Kidney (tissue), 14 donors: ENCODE results near the gene PSMD4. TPM values are rescaled to one million over a fixed set of nuclear protein-coding genes. Genes with fewer than 3 reads are reported as not detected.
A peak's percentile ranks its signal among the peaks of the same experiment; 100 is the strongest.

Experiments used
- DNase-seq, 5 donors: peaks; one replicate each; pipeline ENCODE4 v3.0.0-alpha.2; 2013 to 2020
- FAIRE-seq: peaks from 2 replicates; lab custom pipeline; 2012; peaks lifted over from hg19 to GRCh38; lab: Jason Lieb, UNC
- H3K27ac ChIP-seq, 2 donors: one replicate each; pipeline ENCODE4 v1.7.0; 2013; ENCODE audit warnings: low read depth in 2 of 2, low read length in 2 of 2, inconsistent platforms in 1 of 2
- H3K27me3 ChIP-seq: one replicate; pipeline ENCODE4 v1.7.1; 2013; ENCODE audit warnings: low read length, inconsistent platforms; ENCODE audit not compliant: control insufficient read depth, insufficient read depth
- H3K36me3 ChIP-seq, 3 donors: one replicate each; pipeline versions ENCODE4 v1.7.0 to v1.7.1; 2013; ENCODE audit warnings: low read length in 3 of 3, control low read depth in 1 of 3, inconsistent platforms in 1 of 3; ENCODE audit not compliant: insufficient read depth in 3 of 3, control insufficient read depth in 2 of 3
- H3K4me1 ChIP-seq, 3 donors: one replicate each; pipeline versions ENCODE4 v1.7.0 to v1.7.1; 2013; ENCODE audit warnings: low read length in 3 of 3, inconsistent platforms in 1 of 3, low read depth in 1 of 3; ENCODE audit not compliant: control insufficient read depth in 2 of 3, insufficient read depth in 2 of 3
- H3K4me3 ChIP-seq, 3 donors: one replicate each; pipeline versions ENCODE4 v1.7.0 to v1.8.1; 2013; ENCODE audit warnings: low read length in 3 of 3, control low read depth in 1 of 3, inconsistent platforms in 1 of 3
- H3K9ac ChIP-seq, 3 donors: one replicate each; pipeline versions ENCODE4 v1.7.0 to v1.7.1; 2013; ENCODE audit warnings: low read length in 3 of 3, control low read depth in 1 of 3, inconsistent platforms in 1 of 3
- H3K9me3 ChIP-seq, 3 donors: one replicate each; pipeline versions ENCODE4 v1.7.0 to v1.7.1; 2013; ENCODE audit warnings: low read length in 3 of 3, control low read depth in 1 of 3, inconsistent platforms in 1 of 3; ENCODE audit not compliant: control insufficient read depth in 2 of 3, insufficient read depth in 1 of 3
- CTCF ChIP-seq: IDR thresholded peaks from 3 replicates; pipeline ENCODE4 v1.5.1; 2012; ENCODE audit warnings: mild to moderate bottlenecking, moderate library complexity, borderline replicate concordance; ENCODE audit not compliant: insufficient read depth; ENCODE audit errors: extremely low read depth
- intact Hi-C: fragments of 100-400 bp; cut with DNase I; formaldehyde crosslinking; loops from one replicate; pipeline ENCODE4 v1.11.1; 2022
- polyA plus RNA-seq: library from polyadenylated mRNA; stranded (reverse); fragments of 350-450 nt; fragmentation: Illumina TruSeq; extraction: RNeasy Lipid Tissue Mini Kit (QIAGEN cat#74804); gene quantifications from one replicate; pipeline ENCODE4 v1.2.3, GENCODE V29; 2014; ENCODE audit warnings: low read depth, low replicate concordance; ENCODE audit not compliant: insufficient read depth
- total RNA-seq: library from RNA; stranded (reverse); fragmentation: NEBNext Ultra II Directional; extraction: Animal tissue kit (Norgen Biotek cat#: 25700); gene quantifications from one replicate; pipeline ENCODE4 v1.2.1, GENCODE V29; 2021
- donor health status: control.
- donor health status: control.
- donor health status: control.
- donor health status: control.
- donor health status: control.
- donor health status: DM: yes; HTN: yes; CAD: no.
- donor health status: Normal renal cell carcinoma (clear cell type).

The PSMD4 gene
- total and polyA plus RNA-seq, 2 donors from 2014 or later = 123 to 178 TPM

GRCh38 chr1:151312826-151313225 is 58.3 kb downstream of the PSMD4 start:
- H3K27me3 ChIP-seq = no peaks in the 10 kb centered on the region
- H3K9me3 ChIP-seq = no peaks in the 10 kb centered on the region
- H3K36me3 ChIP-seq = peaks cover 12 to 54% (median 29%) of the 10 kb centered on the region in 3 donors
- intact Hi-C loops = no loop called here
- no peak overlapping the region for H3K9ac ChIP-seq
- FAIRE-seq = no peak
- TF ChIP-seq CTCF = no peak
- no peak overlapping the region for H3K4me3 ChIP-seq
- no peak overlapping the region for H3K27ac ChIP-seq
- H3K4me1 ChIP-seq = peaks cover 0 to 30% (median 26%) of the 10 kb centered on the region in 3 donors
- DNase-seq = no peak

DNA sequence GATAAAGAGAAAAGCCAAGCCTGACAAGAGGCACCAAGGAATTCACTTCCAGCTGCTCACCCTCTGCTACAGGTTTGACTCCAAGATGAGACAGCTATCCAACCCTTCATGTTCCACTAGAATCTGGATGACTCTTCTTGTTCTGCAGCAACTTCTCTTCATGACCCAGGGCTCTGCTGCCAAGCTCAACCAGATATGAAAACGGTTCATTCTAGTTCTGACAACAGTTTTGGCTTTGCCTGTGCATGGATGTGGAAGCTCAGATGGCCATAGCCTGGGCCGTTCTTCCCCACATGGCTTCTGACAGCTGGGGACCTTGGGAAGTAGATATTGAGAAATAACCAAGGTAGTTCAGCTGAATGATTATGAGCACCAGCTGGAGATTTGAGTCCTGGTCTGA is 59.0 kb downstream of the PSMD4 start:
- Histone ChIP-seq H3K27ac (no peak overlapping the region), H3K27me3 (no peaks in the 10 kb centered on the region), H3K36me3 (peaks cover 12 to 47% (median 22%) of the 10 kb centered on the region in 3 donors), H3K4me1 (peaks cover 0 to 30% (median 26%) of the 10 kb centered on the region in 3 donors), H3K9ac (no peak overlapping the region), H3K9me3 (no peaks in the 10 kb centered on the region), H3K4me3 (no peak overlapping the region)
- no peak for TF ChIP-seq CTCF
- intact Hi-C loops = no loop called here
- no peak for DNase-seq
- FAIRE-seq = no peak

DNA sequence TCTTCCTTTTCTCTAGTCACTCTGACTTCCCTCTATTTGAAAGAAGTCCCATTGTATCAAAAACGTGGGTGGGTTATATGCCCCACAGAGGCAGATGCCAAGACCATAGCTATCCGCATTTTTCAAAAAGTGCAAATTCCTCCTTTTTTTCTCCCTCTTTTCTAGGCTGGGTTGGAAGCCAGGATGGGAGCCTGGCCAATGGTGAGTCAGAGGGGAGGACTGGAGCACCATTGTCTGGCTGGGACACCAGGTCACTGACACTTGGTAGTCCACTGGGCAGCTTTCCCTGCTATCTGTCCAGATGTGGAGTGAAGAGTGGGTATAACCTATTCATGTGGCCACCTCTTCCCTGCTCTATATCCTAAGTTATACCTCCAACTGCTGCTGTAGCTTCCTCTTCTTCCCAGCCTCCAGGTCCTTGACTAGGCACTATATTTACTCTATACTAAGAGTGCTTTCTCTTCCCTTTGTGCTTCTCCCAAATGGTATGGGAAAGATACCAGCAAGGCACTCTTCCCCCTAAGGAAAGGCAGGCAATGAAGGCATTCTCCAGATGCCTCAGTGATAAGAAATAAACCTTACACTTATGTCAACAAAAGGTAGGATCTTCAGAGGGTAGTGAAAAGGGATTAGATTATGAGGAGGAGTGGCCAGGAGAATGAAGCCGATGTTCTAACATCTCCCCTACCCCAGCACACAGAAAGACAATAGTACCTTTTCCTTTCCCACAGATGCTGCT is 59.8 kb downstream of the PSMD4 start:
- H3K27ac ChIP-seq = no peak overlapping the region
- no peaks in the 10 kb centered on the region for H3K9me3 ChIP-seq
- no peaks in the 10 kb centered on the region for H3K27me3 ChIP-seq
- no peak for FAIRE-seq
- peaks cover 0 to 30% (median 26%) of the 10 kb centered on the region in 3 donors for H3K4me1 ChIP-seq
- intact Hi-C loops = no loop called here
- DNase-seq = peak in 1 of 5 donors; percentile 90
- H3K36me3 ChIP-seq = peaks cover 10 to 45% (median 22%) of the 10 kb centered on the region in 3 donors
- H3K4me3 ChIP-seq = no peak overlapping the region
- no peak overlapping the region for H3K9ac ChIP-seq
- no peak for TF ChIP-seq CTCF
